ENCODE data around the gene OPA3.

The OPA3 gene

GRCh38 chr19:45608948-45609347 lies 24.3 kb upstream of the OPA3 start:
- Histone ChIP-seq H3K4ac (ENCODE audit: low read length) (no peak overlapping the region), H2BK120ac (ENCODE audit: low read depth, low read length) (no peak overlapping the region), H3K79me1 (ENCODE audit: low read depth, low read length) (no peaks in the 10 kb centered on the region), H3K18ac (ENCODE audit: low read length) (no peak overlapping the region), H3K4me2 (ENCODE audit: insufficient read depth, low read length, poor library complexity, severe bottlenecking) (no peak overlapping the region), H3K23ac (ENCODE audit: low read depth, low read length, poor library complexity) (no peak overlapping the region), H3K9ac (ENCODE audit: low read depth, low read length, poor library complexity) (no peak overlapping the region), H3K4me3 (ENCODE audit: low read length in 2 of 2) (no peak overlapping the region), H3K9me3 (replicated peaks in 1 of 2; ENCODE audit: control insufficient read depth in 2 of 2, insufficient read depth in 1 of 2, low read depth in 1 of 2, low read length in 2 of 2) (no peaks in the 10 kb centered on the region), H2BK12ac (ENCODE audit: low read length) (no peak overlapping the region), H3K27me3 (ENCODE audit: control insufficient read depth in 3 of 3, insufficient read depth in 3 of 3, low read depth in 1 of 3, low read length in 3 of 3) (no peaks in the 10 kb centered on the region), H2AK5ac (ENCODE audit: low read depth, low read length) (no peak overlapping the region), H2AFZ (ENCODE audit: low read length) (no peak overlapping the region), H2BK5ac (ENCODE audit: low read length) (no peak overlapping the region), H4K91ac (ENCODE audit: low read depth, low read length, poor library complexity) (no peak overlapping the region), H3K36me3 (replicated peaks in 1 of 2; ENCODE audit: control insufficient read depth in 2 of 2, insufficient read depth in 2 of 2, low read length in 2 of 2) (peaks cover 2% of the 10 kb centered on the region in 2 donors), H4K8ac (ENCODE audit: low read depth, low read length) (no peak overlapping the region), H2BK15ac (ENCODE audit: low read length) (no peak overlapping the region), H3K4me1 (ENCODE audit: control insufficient read depth in 2 of 2, insufficient read depth in 1 of 2, low read depth in 1 of 2, low read length in 2 of 2) (peaks cover 6 to 8% of the 10 kb centered on the region in 2 donors), H3K27ac (replicated peaks; ENCODE audit: low read length) (no peak overlapping the region), H3K14ac (ENCODE audit: low read length) (no peak overlapping the region)
- DNase-seq (ENCODE audit: low spot score), result no peak
- no CpG with 5 or more reads among the region's 6 CpGs for WGBS, 2 donors (ENCODE audit: extremely low coverage in 2 of 2, insufficient read length in 2 of 2, insufficient replicate concordance in 1 of 2)

- peak overlapping the region; percentile 59 for H2BK12ac ChIP-seq (ENCODE audit: low read length)
- H3K14ac ChIP-seq (ENCODE audit: low read length), result no peak overlapping the region
- H4K91ac ChIP-seq (ENCODE audit: low read depth, low read length, poor library complexity), result no peak overlapping the region
- H3K4me2 ChIP-seq (ENCODE audit: insufficient read depth, low read length, poor library complexity, severe bottlenecking), result peak overlapping the region; percentile 63
- peaks cover 0 to 11% (median 7%) of the 10 kb centered on the region in 3 experiments for H3K27me3 ChIP-seq (ENCODE audit: control insufficient read depth in 3 of 3, insufficient read depth in 3 of 3, low read depth in 1 of 3, low read length in 3 of 3)
- H2AFZ ChIP-seq (ENCODE audit: low read length), result peak overlapping the region; percentile 95
- H2BK120ac ChIP-seq (ENCODE audit: low read depth, low read length), result no peak overlapping the region
- no peaks in the 10 kb centered on the region for H3K79me1 ChIP-seq (ENCODE audit: low read depth, low read length)
- peaks cover 2% of the 10 kb centered on the region in 2 donors for H3K36me3 ChIP-seq (replicated peaks in 1 of 2; ENCODE audit: control insufficient read depth in 2 of 2, insufficient read depth in 2 of 2, low read length in 2 of 2)
- H3K4ac ChIP-seq (ENCODE audit: low read length), result no peak overlapping the region
- H3K9me3 ChIP-seq (replicated peaks in 1 of 2; ENCODE audit: control insufficient read depth in 2 of 2, insufficient read depth in 1 of 2, low read depth in 1 of 2, low read length in 2 of 2), result no peaks in the 10 kb centered on the region
- peaks cover 6 to 8% of the 10 kb centered on the region in 2 donors for H3K4me1 ChIP-seq (ENCODE audit: control insufficient read depth in 2 of 2, insufficient read depth in 1 of 2, low read depth in 1 of 2, low read length in 2 of 2)
- H2AK5ac ChIP-seq (ENCODE audit: low read depth, low read length), result peak overlapping the region; percentile 90
- H3K27ac ChIP-seq (replicated peaks; ENCODE audit: low read length), result no peak overlapping the region
- H3K9ac ChIP-seq (ENCODE audit: low read depth, low read length, poor library complexity), result peak overlapping the region; percentile 87
- peak overlapping the region; percentile 17 for H2BK15ac ChIP-seq (ENCODE audit: low read length)
- WGBS, 2 donors (ENCODE audit: extremely low coverage in 2 of 2, insufficient read length in 2 of 2, insufficient replicate concordance in 1 of 2), result no CpG with 5 or more reads among the region's 28 CpGs
- peak overlapping the region; percentile 96 for H3K18ac ChIP-seq (ENCODE audit: low read length)
- peak overlapping the region; percentile 8 to 27 for H3K4me3 ChIP-seq (ENCODE audit: low read length in 2 of 2)
- no peak overlapping the region for H3K23ac ChIP-seq (ENCODE audit: low read depth, low read length, poor library complexity)
- H2BK5ac ChIP-seq (ENCODE audit: low read length), result peak overlapping the region; percentile 78
- DNase-seq (ENCODE audit: low spot score), result peak; percentile 71
- peak overlapping the region; percentile 44 for H4K8ac ChIP-seq (ENCODE audit: low read depth, low read length)
Observed at GRCh38 chr19:45607071-45608029, 22.7 kb upstream of the OPA3 start.

- no peak within 1 kb of the TSS for H2BK5ac ChIP-seq (ENCODE audit: low read length)
- H2BK12ac ChIP-seq (ENCODE audit: low read length), result no peak within 1 kb of the TSS
- H3K4me2 ChIP-seq (ENCODE audit: insufficient read depth, low read length, poor library complexity, severe bottlenecking), result peak within 1 kb of the TSS; percentile 18
- H3K27me3 ChIP-seq (ENCODE audit: control insufficient read depth in 3 of 3, insufficient read depth in 3 of 3, low read depth in 1 of 3, low read length in 3 of 3), result peaks cover 32 to 65% (median 60%) of the 10 kb centered on the region in 3 experiments
- no peak within 1 kb of the TSS for H4K8ac ChIP-seq (ENCODE audit: low read depth, low read length)
- DNase-seq (ENCODE audit: low spot score), result no peak
- H3K36me3 ChIP-seq (replicated peaks in 1 of 2; ENCODE audit: control insufficient read depth in 2 of 2, insufficient read depth in 2 of 2, low read length in 2 of 2), result no peaks in the 10 kb centered on the region
- peaks cover 0 to 1% of the 10 kb centered on the region in 2 donors for H3K9me3 ChIP-seq (replicated peaks in 1 of 2; ENCODE audit: control insufficient read depth in 2 of 2, insufficient read depth in 1 of 2, low read depth in 1 of 2, low read length in 2 of 2)
- H2BK120ac ChIP-seq (ENCODE audit: low read depth, low read length), result no peak within 1 kb of the TSS
- H3K9ac ChIP-seq (ENCODE audit: low read depth, low read length, poor library complexity), result no peak within 1 kb of the TSS
- peak within 1 kb of the TSS; percentile 47 for H2AFZ ChIP-seq (ENCODE audit: low read length)
- peak within 1 kb of the TSS; percentile 80 for H3K18ac ChIP-seq (ENCODE audit: low read length)
- H2AK5ac ChIP-seq (ENCODE audit: low read depth, low read length), result no peak within 1 kb of the TSS
- peak within 1 kb of the TSS; percentile 73 for H3K23ac ChIP-seq (ENCODE audit: low read depth, low read length, poor library complexity)
- H3K4me1 ChIP-seq (ENCODE audit: control insufficient read depth in 2 of 2, insufficient read depth in 1 of 2, low read depth in 1 of 2, low read length in 2 of 2), result peaks cover 0 to 12% of the 10 kb centered on the region in 2 donors
- H4K91ac ChIP-seq (ENCODE audit: low read depth, low read length, poor library complexity), result no peak within 1 kb of the TSS
- H3K79me1 ChIP-seq (ENCODE audit: low read depth, low read length), result no peaks in the 10 kb centered on the region
- peak within 1 kb of the TSS in 1 of 2 donors; percentile 50 for H3K4me3 ChIP-seq (ENCODE audit: low read length in 2 of 2)
- no peak within 1 kb of the TSS for H3K27ac ChIP-seq (replicated peaks; ENCODE audit: low read length)
- no peak within 1 kb of the TSS for H3K14ac ChIP-seq (ENCODE audit: low read length)
- WGBS, 2 donors (ENCODE audit: extremely low coverage in 2 of 2, insufficient read length in 2 of 2, insufficient replicate concordance in 1 of 2), result no CpG with 5 or more reads among the region's 52 CpGs
- H3K4ac ChIP-seq (ENCODE audit: low read length), result no peak within 1 kb of the TSS
- H2BK15ac ChIP-seq (ENCODE audit: low read length), result peak within 1 kb of the TSS; percentile 37
Observed at GRCh38 chr19:45601524-45602374, 17.1 kb upstream of the OPA3 start, which contains the start of gene GPR4. Gene GPR4 (minus strand): TSS chr19:45602212. CDS start chr19:45591866, 10,346 bp downstream.
